Measurements from ENCODE around the gene ZNF597. TPM values are rescaled to one million over a fixed set of nuclear protein-coding genes. Genes with fewer than 3 reads are reported as not detected.

Gene ZNF597
- total and polyA plus RNA-seq, 10 of the 15 experiments (the other 5 are each of a cell fraction or from before 2014, with no cell fraction given) = 0.80 to 2.8 (median 2.0) TPM

GRCh38 chr16:3472878-3473595 is 29.7 kb upstream of the ZNF597 start:
- intact Hi-C loops (cut with micrococcal nuclease; ENCODE audit: unreplicated experiment) (no loop called here), in situ Hi-C loops (cut with MboI) (no loop called here)
- no TSS peak for BruUV-seq (replicated peaks)
- SMC1A ChIA-PET (ENCODE audit: uncharacterized antibody, unreplicated experiment) = no interaction called here
- no peak overlapping the region for H3K4me3 ChIP-seq
- no peaks in the 10 kb centered on the region for H3K27me3 ChIP-seq (replicated peaks in 1 of 2; ENCODE audit: control insufficient read depth in 2 of 2, insufficient read depth in 2 of 2, low read length in 1 of 2)
- no peaks in the 10 kb centered on the region for H3K4me1 ChIP-seq (ENCODE audit: control insufficient read depth, insufficient read depth, low read length)
- RAD21 ChIA-PET (ENCODE audit: unreplicated experiment) = no interaction called here
- CTCF ChIA-PET = no interaction called here
- H3K4me2 ChIP-seq (ENCODE audit: control insufficient read depth, insufficient read depth) = no peak overlapping the region
- peaks cover 13% of the 10 kb centered on the region for H3K9me3 ChIP-seq (replicated peaks; ENCODE audit: control insufficient read depth, insufficient read depth, low read length)
- H2AFZ ChIP-seq (ENCODE audit: control insufficient read depth, low read depth, low read length) = no peak overlapping the region
- TF ChIP-seq CREB1 (IDR thresholded peaks at IDR 0.05; ENCODE audit: low read depth) (no peak), MEF2B (IDR thresholded peaks at IDR 0.05; ENCODE audit: partially characterized antibody, poor library complexity, severe bottlenecking) (peak; percentile 18), ZBTB11 (CRISPR knock-in tag; IDR thresholded peaks at IDR 0.05) (no peak)
- no peak overlapping the region for H3K9ac ChIP-seq (ENCODE audit: control insufficient read depth, insufficient read depth, low read length)
- H3K36me3 ChIP-seq (ENCODE audit: control insufficient read depth in 2 of 2, insufficient read depth in 2 of 2, low read length in 1 of 2) = peaks cover 0 to 7% of the 10 kb centered on the region in 2 experiments; a peak in 3 of 4 replicates
- POLR2A ChIA-PET = no interaction called here
- no peak for FAIRE-seq
- H3K27ac ChIP-seq (ENCODE audit: control insufficient read depth, insufficient read depth) = no peak overlapping the region
- 84% methylated on average over 10 of the region's 10 CpGs for WGBS (ENCODE audit: insufficient coverage, insufficient replicate concordance, low lambda C conversion rate, missing lambda C conversion rate)
- no peak for ATAC-seq
- no peak for DNase-seq (ENCODE audit: low read depth, low spot score)
- peaks cover 18% of the 10 kb centered on the region for H3K79me2 ChIP-seq (ENCODE audit: control insufficient read depth, insufficient read depth, low read length)
- no peaks in the 10 kb centered on the region for H4K20me1 ChIP-seq (ENCODE audit: control insufficient read depth, insufficient read depth)
